GM12801 (cell line): ENCODE data around the gene AGPAT4.

ENCODE experiments used
- CTCF ChIP-seq: IDR thresholded peaks from one replicate; pipeline ENCODE4 v1.5.1; 2011; ENCODE audit warnings: control low read depth; ENCODE audit not compliant: insufficient read length; ENCODE audit errors: extremely low read depth

The AGPAT4 gene

GRCh38 chr6:161085246-161085645 is 188.6 kb downstream of the AGPAT4 start:
- no peak for TF ChIP-seq CTCF

DNA sequence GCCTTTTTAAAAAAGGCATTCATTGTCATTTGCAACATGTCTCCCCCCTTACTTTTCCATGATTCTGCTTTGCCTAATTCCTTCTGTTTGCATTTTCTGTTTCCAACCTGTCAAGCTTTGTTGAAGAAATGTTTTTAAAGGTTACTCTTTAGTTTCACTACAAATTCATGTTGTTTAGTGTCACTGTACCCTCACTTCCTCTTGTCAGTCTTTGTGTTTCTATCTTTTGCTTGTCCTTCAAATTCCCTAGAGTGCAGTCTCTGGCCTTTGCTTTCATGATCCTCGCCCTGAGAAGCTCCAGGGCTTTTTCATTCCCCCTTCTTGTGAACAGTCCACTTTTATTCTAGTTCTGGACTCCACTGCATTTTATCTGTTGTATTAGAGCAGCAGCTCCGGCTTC is 191.6 kb downstream of the AGPAT4 start:
- TF ChIP-seq CTCF: no peak

- TF ChIP-seq CTCF: no peak
Observed at GRCh38 chr6:161080263-161080970, 193.4 kb downstream of the AGPAT4 start.
